NCI-H2196 (cell line): ENCODE data around the gene XRCC5.

ENCODE experiments used
- DNase-seq: peaks from one replicate; lab custom pipeline; 2025; ENCODE audit not compliant: unreplicated experiment; lab: John Stamatoyannopoulos, UW

The XRCC5 gene

DNA sequence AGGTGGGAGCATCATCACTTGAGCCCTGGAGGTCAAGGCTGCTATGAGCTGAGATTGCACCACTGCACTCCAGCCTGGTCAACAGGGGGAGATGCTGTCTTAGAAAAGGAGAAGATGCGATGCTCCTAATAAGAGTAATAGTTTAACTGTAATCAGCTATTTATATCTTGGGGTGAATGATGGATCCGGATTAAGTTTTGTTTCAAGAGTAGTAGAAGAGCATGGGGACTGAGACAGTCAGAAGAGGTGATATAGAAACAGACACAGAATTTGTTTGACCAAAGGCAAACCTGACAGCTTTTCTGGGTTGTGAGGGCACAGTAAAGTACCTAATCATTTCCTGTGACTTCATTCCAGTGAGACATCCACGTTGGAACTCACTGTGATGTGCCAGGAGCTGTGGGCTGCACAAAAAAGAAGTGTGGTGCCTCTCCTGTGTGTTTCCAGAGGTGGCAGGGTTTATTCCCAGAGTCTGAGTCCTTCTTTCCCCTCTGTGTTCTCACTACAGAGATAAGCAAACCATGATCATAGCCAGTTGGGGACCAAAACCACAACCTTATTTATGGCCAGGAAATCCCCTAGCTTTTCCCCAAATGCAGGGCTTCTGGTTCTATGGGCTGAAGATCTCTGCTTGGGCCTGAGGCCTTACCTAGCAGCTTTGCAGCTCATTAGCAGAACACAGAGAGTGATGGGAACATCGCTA lies 113.7 kb downstream of the XRCC5 start:
- no peak for DNase-seq

DNA sequence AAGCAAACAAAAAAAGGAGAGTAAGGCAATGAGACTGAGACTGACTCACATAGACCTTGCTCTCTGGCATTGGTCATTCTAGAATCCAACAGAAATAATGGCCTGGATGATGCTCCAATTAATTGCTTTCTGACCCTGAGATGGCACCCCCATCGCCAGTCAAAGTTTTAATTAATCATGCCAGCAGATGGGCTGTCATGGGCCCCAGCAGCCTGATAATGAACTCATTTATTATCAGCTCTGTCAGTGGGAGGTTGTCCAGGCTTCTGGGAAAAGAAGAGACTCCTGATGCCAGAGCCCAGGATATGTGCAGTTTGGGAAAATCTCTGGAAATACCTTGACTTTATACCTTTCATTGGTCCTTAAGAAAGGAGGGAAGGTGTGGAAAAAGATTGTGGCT lies 115.2 kb downstream of the XRCC5 start:
- no peak for DNase-seq

GRCh38 chr2:216229277-216229914 lies 120.2 kb downstream of the XRCC5 start:
- no peak for DNase-seq

DNA sequence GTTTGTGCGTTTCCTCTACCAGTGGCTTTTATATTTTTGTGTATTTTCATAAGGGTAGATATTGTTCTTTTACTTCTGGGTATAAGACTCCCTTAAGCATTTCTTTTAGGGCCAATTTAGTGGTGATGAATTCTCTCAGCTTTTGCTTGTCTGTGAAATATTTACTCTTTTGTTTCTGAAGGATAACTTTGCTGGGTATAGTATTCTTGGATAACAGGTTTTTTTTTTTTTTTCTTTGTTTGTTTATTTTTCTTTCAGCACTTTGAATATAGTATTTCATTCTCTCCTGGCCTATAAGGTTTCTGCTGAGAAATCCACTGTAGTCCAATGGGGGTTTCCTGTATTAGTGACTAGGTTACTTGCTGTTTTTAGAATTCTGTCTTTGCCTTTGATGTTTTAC lies 122.7 kb downstream of the XRCC5 start:
- no peak for DNase-seq

- no peak for DNase-seq
Observed at GRCh38 chr2:216232721-216233120, 123.6 kb downstream of the XRCC5 start.

DNA sequence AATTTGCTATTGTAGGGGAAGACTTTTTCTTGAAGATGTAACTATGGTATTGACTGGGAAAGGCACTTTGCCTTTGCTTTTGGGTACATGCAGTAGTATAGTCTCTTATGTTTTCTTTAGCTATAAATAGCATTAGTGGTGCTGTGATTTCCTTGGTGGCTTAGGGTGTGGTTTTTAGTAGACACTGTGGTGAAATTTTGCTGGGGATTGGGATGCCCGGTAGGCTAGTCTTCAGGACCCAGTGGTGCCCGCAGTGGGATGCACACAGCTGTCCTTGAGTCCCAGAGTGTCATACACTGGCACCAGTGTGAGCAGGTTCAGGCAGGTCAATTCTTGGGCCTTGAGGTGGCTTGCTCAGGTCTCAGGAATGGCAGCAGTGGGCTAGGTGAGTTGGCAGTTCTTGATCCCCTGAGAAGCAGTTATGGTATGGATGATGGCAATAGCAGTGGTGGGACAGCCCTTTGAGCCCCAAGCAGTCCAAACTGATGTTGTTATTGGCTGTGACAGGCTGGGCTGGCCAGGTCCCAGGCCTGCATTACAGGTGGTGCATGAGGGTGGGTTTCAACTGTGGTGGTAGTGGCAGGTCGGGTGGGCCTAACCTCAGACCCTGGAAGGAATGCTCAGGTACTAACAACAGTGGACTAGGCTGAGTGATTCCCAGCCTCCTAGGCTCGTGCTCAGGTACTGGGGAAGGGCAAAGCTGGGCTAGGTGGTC lies 124.3 kb downstream of the XRCC5 start:
- DNase-seq, result no peak

DNA sequence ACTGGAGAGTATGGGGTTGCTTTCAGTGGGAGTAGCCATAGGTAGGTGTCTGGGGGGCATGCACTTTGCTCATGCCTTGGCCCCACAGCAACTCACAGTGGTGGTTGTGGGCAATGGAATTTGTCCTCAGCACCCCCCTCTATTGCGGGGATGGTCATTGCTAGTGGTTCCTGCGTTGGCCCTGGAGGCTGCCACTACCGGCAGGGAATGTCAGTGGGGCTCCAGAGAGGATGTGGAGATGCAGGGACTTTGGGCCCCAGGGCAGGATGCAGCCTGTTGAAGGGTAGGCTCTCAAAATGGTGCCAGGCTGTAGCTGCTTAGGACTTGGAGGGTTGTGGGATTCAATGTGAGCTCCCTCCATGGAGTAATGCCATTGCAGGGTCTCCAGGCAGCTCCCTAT lies 125.0 kb downstream of the XRCC5 start:
- no peak for DNase-seq

- no peak for DNase-seq
Observed at GRCh38 chr2:216235462-216235861, 126.3 kb downstream of the XRCC5 start.

DNA sequence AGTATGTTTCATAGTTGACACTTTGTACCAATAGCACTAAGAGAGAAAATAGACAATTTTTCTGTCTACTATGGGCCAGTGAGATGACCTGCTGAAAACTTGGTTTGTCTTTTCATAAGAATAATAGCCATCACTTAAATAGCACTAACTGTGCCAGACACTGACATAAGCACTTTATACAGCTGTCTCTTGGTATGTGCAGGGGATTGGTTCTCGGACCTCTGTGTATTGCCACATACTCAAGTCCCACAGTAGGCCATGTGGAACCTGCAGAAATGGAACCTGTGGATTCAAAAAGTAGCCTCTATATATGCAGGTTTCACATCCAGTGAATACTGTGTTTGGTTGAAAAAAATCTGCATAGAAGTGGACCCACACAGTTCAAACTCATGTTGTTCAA lies 126.7 kb downstream of the XRCC5 start:
- no peak for DNase-seq

DNA sequence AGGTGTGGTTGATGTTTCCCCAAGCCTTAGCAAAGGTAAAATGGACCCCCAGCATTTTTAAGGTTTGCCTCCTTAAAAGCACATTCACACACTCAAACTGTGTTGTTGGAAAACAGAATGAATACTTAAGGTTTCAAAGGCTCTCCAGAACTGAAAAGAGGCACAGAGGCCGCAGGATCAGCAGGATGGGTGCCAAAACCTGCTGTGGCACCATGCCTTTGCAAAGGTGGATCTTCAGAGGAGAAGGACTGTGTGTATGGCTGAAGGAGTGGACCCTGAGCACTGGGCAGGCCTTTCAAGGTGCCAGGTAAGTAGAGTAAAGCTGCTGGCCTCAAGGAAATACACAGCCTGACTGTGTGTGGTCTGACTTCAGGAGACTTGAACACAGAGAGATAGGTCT lies 127.3 kb downstream of the XRCC5 start:
- no peak for DNase-seq

DNA sequence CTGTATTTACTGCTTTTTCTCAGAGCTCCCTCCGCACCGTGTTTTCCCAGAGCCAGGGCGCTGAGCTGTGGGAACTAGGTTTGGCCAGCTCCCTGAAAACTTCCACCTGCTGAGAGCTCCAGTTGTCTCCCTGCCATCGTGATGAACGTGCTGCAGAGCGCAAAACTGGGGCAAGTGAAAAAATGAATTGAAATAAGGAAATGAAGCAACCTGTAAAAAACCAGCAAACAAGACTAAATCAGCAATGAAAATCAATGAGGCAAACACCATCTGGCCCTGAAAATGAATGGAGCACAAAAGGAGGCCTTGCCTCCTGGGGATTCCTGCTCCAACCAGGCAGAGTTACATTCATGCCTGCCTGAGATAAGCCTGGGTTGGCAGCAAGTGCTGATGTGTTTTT lies 133.2 kb downstream of the XRCC5 start:
- no peak for DNase-seq

- no peak for DNase-seq
Observed at GRCh38 chr2:216243026-216243425, 133.9 kb downstream of the XRCC5 start.

DNA sequence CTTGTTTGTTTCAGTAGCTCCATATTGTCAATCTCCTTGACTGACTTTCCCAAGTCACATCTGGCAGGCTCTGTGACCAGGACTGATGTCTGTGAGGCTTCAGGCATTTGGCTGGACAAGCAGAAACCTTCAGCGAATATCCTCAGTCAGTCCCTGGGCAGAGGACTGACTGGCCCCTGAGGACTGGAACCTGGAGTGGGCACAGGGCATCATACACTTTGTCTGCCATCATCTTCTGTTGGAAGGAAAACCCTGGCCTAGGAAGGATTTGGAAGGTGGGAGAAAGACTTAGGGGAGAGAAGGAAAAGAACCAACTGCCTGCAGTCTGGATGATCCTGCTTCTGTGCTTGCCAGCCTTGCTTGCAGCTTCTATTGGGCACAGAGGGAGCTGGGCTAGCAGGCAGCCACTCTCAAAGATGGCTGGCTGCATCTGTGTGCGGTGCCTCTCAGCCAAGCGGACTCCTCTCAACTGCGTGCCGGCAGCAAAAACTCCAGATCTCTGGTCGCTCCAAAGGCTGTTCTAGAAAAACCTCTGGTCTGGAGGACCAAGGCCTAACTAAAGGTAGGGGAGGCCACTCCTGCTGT lies 136.3 kb downstream of the XRCC5 start:
- no peak for DNase-seq

DNA sequence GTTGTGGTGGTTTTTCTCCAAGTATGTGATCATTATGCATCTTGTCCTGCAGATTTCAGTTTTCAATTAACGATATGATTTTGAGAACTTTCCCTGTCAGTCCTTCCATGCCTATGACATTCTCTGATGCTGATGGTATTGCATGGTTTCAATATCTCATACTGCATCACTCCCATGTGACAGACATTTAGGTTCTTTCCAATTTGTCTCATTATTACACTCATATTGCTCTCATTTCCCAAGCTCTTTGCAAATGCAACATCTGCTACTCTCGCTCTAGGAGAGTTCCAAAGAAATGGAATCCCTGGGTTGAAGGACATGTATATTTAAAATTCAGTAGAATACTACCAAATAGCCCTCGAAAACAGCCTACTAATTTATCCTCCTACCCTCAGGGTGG lies 137.6 kb downstream of the XRCC5 start:
- no peak for DNase-seq
